Skeletal muscle cell (primary cell): Measurements from ENCODE around the gene CFAP54.
A peak's percentile ranks its signal among the peaks of the same experiment; 100 is the strongest.
"Not testable (repeated sequence)": the region's sequence is repeated elsewhere in the genome, so short reads cannot be mapped to it uniquely, and the experiment has no call there.

Experiments used
- DNase-seq: peaks from one replicate; pipeline ENCODE4 v3.0.0-alpha.2; 2010; ENCODE audit warnings: low read depth
- H3K4me3 ChIP-seq: 2 replicates; pipeline ENCODE4 v1.5.1; 2011; ENCODE audit warnings: low read depth, mild to moderate bottlenecking, control low read depth, low read length, moderate library complexity

Gene CFAP54

GRCh38 chr12:96473394-96474093 lies 15.8 kb upstream of the CFAP54 start:
- DNase-seq = no peak
- no peak overlapping the region for H3K4me3 ChIP-seq

DNA sequence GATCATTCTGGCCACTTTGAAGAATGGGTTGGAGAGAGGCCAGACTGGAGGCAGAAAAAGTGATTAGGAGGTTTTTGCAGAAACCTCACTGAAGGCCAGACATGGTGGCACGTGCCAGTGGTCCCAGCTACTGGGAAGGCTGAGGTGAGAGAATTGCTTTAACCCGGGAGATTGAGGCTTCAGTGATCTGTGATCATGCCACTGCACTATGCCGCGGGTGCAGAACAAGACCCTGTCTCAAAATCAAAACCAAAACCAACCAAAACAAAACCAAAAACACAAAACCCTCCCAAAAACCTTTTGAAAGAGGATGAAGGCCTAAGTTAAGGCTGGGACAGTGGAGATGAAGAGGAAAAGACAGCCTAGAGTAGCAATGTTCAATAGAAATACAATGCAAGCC lies 15.2 kb upstream of the CFAP54 start:
- H3K4me3 ChIP-seq = no peak overlapping the region
- no peak for DNase-seq

- DNase-seq = no peak
- H3K4me3 ChIP-seq = no peak overlapping the region
These were observed 11.4 kb upstream of the CFAP54 start for GRCh38 chr12:96478011-96478410.

DNA sequence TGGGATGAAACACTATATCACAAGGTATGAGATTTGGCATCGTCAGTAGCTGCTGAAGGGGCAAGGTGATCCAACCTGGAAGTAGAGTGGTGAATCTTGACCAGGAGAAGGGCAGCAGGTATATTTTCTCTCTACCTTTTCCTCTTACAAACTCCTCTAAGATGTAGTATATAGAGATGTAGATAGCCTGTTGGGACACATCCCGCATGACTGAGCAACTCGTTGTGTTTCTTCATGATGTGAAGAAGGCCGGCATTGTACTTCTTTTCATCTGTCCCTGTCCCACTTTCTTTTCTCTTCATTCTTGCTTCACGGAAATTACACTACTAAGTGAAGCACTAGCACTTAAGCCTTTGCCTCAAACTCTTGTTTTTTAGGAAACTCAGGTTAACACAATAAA lies 7.3 kb upstream of the CFAP54 start:
- no peak for DNase-seq
- H3K4me3 ChIP-seq = no peak overlapping the region

GRCh38 chr12:96483116-96483515 lies 6.3 kb upstream of the CFAP54 start:
- H3K4me3 ChIP-seq = no peak overlapping the region
- no peak for DNase-seq

GRCh38 chr12:96486751-96487613 lies 2.4 kb upstream of the CFAP54 start:
- no peak for DNase-seq
- H3K4me3 ChIP-seq = no peak overlapping the region

DNA sequence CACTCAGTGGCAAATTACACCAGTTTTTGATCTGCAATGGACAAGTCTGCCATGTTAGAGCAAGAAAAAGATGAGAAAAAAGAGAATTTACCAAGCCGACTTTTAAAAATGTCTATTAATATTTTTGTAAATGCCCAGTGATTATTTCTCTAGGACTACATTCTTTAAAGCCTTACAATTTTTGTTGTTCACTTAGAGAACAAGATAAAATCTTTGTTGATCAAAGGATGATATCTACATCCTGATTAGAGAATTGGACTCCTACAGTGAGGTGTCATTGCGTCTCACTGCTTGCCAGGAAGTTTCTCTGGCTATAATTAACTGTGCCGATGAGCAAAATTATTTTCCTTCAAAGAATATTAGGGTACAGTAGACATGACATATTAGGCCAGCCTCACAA lies 1.7 kb upstream of the CFAP54 start:
- no peak overlapping the region for H3K4me3 ChIP-seq

DNA sequence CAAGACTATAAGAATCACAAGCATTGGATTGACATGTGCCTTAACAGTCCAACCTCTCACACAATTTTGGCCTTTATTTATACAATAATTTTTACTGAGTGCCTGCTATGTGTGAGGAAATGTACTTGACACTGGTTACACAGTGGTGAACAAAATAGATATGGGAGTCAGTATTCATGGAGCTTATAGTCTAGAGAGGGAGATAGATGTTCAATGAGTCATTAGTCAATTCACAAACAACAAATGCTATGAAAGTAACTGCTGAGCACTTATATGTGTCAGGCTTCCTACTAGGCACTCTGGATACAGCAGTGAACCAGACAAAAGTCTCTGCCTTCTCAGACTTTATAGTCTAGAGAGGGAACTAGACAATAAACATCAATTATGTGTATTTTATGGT lies 3.7 kb downstream of the CFAP54 start:
- no peak for DNase-seq
- no peak overlapping the region for H3K4me3 ChIP-seq

More for the DNA sequence above, 1.7 kb upstream of the CFAP54 start:
- DNase-seq = no peak

DNA sequence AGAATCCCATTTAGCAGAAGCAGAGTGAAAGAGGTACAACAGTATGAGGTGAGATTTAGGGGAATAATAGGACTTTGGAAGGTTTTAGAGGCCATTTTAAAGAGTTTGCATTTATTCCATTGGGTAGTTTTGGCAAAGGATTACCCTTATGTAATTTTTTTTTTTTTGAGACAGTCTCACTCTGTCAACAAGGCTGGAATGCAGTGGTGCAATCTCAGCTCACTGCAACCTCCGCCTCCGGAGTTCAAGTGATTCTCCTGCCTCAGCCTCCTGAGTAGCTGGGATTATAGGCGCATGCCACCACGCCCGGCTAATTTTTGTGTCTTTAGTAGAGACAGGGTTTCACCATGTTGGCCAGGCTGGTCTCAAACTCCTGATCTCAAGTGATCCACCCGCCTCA lies 4.8 kb downstream of the CFAP54 start:
- not testable (repeated sequence) for H3K4me3 ChIP-seq, DNase-seq

DNA sequence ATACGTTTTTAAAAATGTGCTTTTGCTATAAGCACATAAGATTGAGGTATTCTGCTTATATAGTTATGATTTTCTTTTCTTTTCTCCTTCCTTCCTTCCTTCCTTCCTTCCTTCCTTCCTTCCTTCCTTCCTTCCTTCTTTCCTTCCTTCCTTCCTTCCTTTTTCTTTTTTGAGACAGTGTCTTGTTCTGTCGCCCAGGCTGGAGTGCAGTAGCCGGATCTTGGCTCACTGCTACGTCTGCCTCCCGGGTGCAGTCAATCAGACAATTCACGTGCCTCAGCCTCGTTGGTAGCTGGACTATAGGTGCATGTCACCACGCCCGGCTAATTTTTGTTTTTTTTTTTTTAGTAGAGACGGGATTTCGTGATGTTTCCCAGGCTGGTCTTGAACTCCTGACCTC lies 5.8 kb downstream of the CFAP54 start:
- H3K4me3 ChIP-seq = no peak overlapping the region
- DNase-seq = no peak

GRCh38 chr12:96495841-96496545 lies 6.6 kb downstream of the CFAP54 start:
- no peak overlapping the region for H3K4me3 ChIP-seq

DNA sequence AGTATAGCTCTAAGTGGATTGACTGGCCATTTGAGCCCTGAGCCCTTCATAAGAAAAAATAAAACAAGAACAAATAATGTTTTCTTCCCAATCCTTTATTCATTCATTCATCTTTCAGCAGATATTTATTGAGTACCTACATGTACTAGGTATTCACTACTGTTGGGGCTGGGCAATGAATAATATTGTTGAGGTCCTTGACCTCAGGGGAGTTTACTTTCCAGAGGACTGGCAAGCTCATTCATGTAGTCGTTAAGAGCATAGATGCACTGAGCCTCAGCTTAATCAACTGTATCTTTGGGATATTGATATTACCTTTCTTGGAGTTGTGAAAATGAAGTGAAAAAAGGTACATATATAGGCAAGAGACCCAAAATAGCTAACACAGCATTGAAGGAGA lies 7.6 kb downstream of the CFAP54 start:
- no peak for DNase-seq
- no peak overlapping the region for H3K4me3 ChIP-seq

More at GRCh38 chr12:96495841-96496545, 6.6 kb downstream of the CFAP54 start:
- DNase-seq = no peak

GRCh38 chr12:96497855-96498254 lies 8.5 kb downstream of the CFAP54 start:
- H3K4me3 ChIP-seq = no peak overlapping the region
- peak; percentile 64 for DNase-seq

- H3K4me3 ChIP-seq = no peak overlapping the region
- DNase-seq = no peak
These were observed 11.3 kb downstream of the CFAP54 start for GRCh38 chr12:96500693-96501092.

DNA sequence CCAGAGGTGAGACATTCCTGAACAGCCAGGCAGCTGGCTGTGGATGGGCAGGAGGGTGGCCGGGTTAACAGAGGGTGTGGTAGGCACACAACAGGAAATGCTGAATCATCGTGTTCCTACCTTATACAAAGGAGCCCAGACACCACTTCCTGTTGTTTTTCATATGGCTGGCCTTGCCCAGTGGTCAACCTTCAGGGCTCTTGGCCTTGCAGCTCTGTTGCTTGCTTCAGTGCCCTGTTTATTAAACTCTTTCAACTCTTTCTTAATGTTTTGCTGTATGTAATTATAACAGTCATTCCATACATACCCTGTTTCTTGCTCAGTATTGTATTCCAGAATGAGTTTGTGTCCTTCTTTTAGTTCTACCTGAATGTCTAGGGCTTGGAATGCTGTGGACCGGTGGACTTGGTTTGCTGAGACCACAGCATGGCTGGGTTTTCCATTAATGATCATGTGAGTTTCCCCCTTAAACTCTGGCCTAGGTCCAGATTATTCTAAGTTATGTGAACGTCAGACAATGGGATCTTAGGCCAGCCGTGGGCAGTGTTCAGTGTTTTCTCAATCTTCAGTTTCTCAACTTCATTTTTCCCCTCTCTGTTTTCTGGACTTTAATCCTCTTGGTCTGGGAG lies 11.9 kb downstream of the CFAP54 start:
- H3K4me3 ChIP-seq = no peak overlapping the region
- no peak for DNase-seq

DNA sequence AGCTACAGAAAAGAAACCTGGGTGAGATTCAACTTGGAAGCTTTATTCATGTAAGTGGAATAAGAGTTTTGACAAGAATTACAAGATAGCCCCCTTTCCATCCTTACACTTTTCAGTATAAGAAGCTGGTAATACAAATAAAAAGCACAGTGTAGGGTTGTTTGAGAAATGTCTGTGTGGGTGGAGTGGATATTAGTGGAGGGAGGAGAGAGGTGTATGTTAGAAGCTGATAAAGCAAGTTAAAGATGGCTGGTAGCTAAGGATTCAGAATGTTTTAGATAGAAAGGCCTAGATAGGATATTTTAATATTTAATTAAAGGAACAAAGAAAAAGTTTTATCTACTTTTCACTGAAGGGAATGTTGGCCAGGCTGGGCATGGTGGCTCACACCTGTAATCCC lies 12.5 kb downstream of the CFAP54 start:
- DNase-seq = no peak
- H3K4me3 ChIP-seq = no peak overlapping the region

- no peak overlapping the region for H3K4me3 ChIP-seq
- DNase-seq = no peak
These were observed 13.1 kb downstream of the CFAP54 start for GRCh38 chr12:96502477-96502876.

DNA sequence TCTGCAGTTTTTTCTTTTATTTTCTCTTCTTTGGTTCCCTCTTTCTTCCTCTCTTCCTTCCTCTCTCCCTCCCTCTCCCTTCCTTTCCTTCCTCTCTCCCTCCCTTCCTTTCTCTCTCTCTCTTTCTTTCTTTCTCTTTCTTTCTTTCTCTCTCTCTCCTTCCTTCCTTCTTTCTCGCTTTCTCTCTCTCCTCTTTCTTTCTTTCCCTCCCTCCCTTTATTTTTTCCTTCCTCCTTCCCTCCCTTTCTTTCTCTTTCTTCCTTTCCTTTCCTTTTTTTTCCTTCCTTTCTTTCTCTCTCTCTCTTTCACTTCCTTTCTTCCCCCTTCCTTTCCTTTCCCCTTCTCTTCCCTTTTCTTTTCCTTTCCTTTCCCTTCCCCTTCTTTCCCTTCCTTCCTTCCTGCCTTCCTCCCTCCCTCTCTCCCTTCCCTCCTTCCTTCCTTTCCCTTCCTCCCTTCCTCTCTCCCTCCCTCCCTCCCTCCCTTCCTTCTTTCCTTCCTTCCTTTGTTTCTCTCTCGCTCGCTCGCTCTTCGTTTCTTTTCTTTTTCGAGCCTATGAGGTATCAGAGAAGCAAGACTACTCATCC lies 13.7 kb downstream of the CFAP54 start:
- no peak overlapping the region for H3K4me3 ChIP-seq
- DNase-seq = no peak

DNA sequence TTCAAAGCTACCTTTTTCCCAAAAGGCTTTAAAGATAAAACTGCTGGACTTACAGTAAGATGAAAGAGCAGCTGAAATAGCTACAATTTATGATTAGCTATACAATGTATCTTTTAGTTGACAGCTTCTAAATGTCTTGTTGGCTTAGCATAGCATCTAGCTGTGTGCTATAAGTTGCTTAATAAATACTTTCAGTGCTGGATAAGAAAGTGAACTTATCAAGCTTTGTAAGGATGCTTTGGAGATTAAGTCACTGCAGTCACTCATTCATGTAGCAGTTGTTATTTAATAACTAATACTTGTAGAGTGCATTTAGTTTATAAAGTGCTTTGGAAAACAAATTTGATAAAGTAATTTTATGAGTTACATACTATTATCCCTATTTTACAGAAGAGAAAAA lies 14.6 kb downstream of the CFAP54 start:
- H3K4me3 ChIP-seq = no peak overlapping the region
- no peak for DNase-seq

DNA sequence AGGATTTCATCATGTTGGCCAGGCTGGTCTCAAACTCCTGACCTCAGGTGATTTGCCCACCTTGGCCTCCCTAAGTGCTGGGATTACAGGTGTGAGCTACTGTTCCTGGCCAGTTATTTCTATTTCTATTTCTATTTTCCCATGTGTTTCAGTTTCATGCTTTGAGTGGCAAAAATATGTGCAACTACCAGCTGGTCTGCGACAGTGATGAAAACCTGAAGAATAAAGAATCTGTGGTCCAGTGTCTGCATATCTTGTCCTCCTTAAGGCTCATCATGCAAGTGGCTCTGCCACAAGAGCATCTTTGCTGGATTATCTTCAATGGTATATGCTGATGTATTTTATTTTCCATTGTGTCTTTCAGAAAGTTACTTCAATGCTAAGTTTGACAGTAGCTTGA lies 17.4 kb downstream of the CFAP54 start:
- no peak overlapping the region for H3K4me3 ChIP-seq
- no peak for DNase-seq
